ENCODE measurements around the gene GPALPP1.

DNA sequence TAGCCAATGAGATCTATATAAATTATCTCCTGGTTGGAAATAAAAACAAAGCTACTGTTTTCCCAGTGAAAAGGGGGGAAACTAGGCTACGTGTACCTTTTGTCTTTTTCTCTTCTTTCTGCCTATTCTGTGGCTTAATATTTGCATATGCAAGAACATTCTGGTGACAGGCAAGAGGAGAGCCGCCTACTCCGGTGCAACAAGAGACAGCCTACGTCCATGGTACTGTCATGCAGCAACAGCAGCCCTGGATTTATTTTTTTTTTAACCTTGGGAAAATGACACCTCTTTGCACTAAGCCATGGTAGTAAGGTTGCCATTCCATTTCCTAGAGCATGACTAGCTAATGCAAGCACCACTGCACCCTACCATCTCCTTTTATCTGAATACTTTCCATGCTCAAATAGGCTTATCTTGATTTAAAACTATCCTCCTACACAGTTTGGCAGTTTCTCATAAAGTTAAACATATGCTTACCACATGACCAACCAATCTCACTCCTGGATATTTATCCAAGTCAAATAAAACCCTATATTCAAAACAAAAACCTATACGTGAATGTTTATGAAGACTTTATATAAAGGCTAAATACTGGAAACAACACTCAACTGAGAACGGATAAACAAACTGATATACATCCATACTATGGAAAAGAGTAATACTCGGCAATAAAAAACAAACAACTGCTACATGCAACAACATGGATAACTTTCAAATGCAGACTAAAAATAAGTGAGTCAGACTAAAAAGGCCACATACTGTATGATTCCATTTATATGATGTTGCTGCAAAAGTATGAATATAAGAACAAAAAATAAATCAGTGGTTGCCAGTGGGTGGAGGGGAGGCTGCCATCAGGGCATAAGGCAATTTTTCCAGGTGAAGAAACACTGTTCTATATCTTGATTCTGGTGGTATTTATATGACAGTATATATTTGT is 17.4 kb upstream of the GPALPP1 start:
- TF ChIP-seq, protein P1, sequence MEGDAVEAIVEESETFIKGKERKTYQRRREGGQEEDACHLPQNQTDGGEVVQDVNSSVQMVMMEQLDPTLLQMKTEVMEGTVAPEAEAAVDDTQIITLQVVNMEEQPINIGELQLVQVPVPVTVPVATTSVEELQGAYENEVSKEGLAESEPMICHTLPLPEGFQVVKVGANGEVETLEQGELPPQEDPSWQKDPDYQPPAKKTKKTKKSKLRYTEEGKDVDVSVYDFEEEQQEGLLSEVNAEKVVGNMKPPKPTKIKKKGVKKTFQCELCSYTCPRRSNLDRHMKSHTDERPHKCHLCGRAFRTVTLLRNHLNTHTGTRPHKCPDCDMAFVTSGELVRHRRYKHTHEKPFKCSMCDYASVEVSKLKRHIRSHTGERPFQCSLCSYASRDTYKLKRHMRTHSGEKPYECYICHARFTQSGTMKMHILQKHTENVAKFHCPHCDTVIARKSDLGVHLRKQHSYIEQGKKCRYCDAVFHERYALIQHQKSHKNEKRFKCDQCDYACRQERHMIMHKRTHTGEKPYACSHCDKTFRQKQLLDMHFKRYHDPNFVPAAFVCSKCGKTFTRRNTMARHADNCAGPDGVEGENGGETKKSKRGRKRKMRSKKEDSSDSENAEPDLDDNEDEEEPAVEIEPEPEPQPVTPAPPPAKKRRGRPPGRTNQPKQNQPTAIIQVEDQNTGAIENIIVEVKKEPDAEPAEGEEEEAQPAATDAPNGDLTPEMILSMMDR (IDR thresholded peaks at IDR 0.05), result no peak
- no peak for TF ChIP-seq POLR2A (IDR thresholded peaks at IDR 0.05)
